Ovary (tissue), 3 donors: Measurements from ENCODE around the gene SLC43A1.

Source experiments
- CTCF ChIP-seq, 3 donors: fragments of 450-650 bp in 2 of 3; fragments of 200-600 bp in 1 of 3; IDR thresholded peaks; one replicate each; pipeline versions ENCODE4 v1.5.1 to v1.8.0; 2016 to 2022; ENCODE audit warnings: antibody characterized with exemption in 3 of 3, mild to moderate bottlenecking in 1 of 3
- POLR2A ChIP-seq: fragments of 450-650 bp; IDR thresholded peaks from one replicate; pipeline ENCODE4 v1.6.1; 2017; ENCODE audit warnings: antibody characterized with exemption, mild to moderate bottlenecking, moderate library complexity
- donor health status: DM: no; HTN: no; CAD: no.

DNA sequence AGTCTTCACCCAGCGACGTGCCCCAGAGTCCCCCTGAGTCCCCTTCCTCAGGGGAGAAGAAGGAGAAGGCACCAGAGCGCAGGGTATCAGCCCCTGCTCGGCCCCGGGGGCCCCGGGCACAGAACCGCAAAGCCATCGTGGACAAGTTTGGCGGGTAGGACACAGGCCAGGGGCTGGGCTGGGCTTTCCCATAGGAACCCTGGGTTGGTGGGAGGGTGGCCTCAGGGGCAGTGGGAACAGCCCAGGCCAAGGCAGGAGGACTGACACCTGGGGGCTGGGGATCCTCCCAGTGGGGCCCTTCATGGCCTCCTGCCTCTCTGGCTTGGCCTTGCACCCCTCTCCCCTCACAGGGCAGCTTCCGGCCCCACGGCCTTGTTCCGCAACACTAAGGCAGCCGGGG, 30.4 kb upstream of the SLC43A1 start:
- no peak for TF ChIP-seq CTCF (IDR thresholded peaks at IDR 0.05)
- TF ChIP-seq POLR2A, result no peak
